Liver (tissue), 9 donors: ENCODE results near the gene ARHGEF4. TPM values are rescaled to one million over a fixed set of nuclear protein-coding genes. Genes with fewer than 3 reads are reported as not detected.

ENCODE experiments used
- DNase-seq: peaks from one replicate; pipeline ENCODE4 v3.0.0-alpha.2; 2017; ENCODE audit warnings: low spot score
- H3K27ac ChIP-seq, 2 donors: one replicate each; pipeline ENCODE4 v1.7.0; 2013; ENCODE audit warnings: inconsistent platforms in 2 of 2, low read length in 2 of 2, control low read depth in 1 of 2, low read depth in 1 of 2, mild to moderate bottlenecking in 1 of 2
- H3K27me3 ChIP-seq, 4 donors: one replicate each; pipeline versions ENCODE4 v1.6.1 to v1.7.0; 2013; ENCODE audit warnings: low read length in 3 of 4, inconsistent platforms in 1 of 4, mild to moderate bottlenecking in 1 of 4, moderate library complexity in 1 of 4; ENCODE audit not compliant: control insufficient read depth in 4 of 4, insufficient read depth in 4 of 4
- H3K36me3 ChIP-seq, 4 donors: one replicate each; pipeline versions ENCODE4 v1.6.1 to v1.7.0; 2013; ENCODE audit warnings: low read length in 3 of 4, mild to moderate bottlenecking in 3 of 4, low read depth in 1 of 4, moderate library complexity in 1 of 4; ENCODE audit not compliant: control insufficient read depth in 4 of 4, insufficient read depth in 3 of 4
- H3K4me1 ChIP-seq, 4 donors: one replicate each; pipeline versions ENCODE4 v1.6.1 to v1.7.0; 2013; ENCODE audit warnings: low read length in 3 of 4, mild to moderate bottlenecking in 3 of 4, moderate library complexity in 1 of 4; ENCODE audit not compliant: control insufficient read depth in 4 of 4, insufficient read depth in 4 of 4
- H3K4me3 ChIP-seq, 3 donors: one replicate each; pipeline versions ENCODE4 v1.6.1 to v1.7.0; 2013; ENCODE audit warnings: low read length in 3 of 3, control low read depth in 1 of 3, low read depth in 1 of 3, mild to moderate bottlenecking in 1 of 3
- H3K9ac ChIP-seq, 2 donors: one replicate each; pipeline ENCODE4 v1.7.0; 2013; ENCODE audit warnings: low read length in 2 of 2, mild to moderate bottlenecking in 2 of 2, moderate library complexity in 2 of 2, control low read depth in 1 of 2, low read depth in 1 of 2
- H3K9me3 ChIP-seq, 4 donors: one replicate each; pipeline versions ENCODE4 v1.6.1 to v1.7.0; 2013; ENCODE audit warnings: low read length in 3 of 4; ENCODE audit not compliant: control insufficient read depth in 4 of 4
- CTCF ChIP-seq: fragments of 150-350 bp; IDR thresholded peaks from 2 replicates; pipeline ENCODE4 v1.5.1; 2017; ENCODE audit warnings: improper control_type of control experiment, low read depth, low read length; ENCODE audit not compliant: missing input control
- EGR1 ChIP-seq, 2 donors: IDR thresholded peaks; 2 replicates each; pipeline ENCODE4 v1.6.1; 2016 to 2018; ENCODE audit warnings: antibody characterized with exemption in 2 of 2, low read depth in 2 of 2
- FOXA1 ChIP-seq: IDR thresholded peaks from 2 replicates; pipeline ENCODE4 v1.6.1; 2016; ENCODE audit warnings: antibody characterized with exemption
- FOXA2 ChIP-seq: IDR thresholded peaks from 2 replicates; pipeline ENCODE4 v1.6.1; 2016; ENCODE audit warnings: antibody characterized with exemption
- GABPA ChIP-seq, 2 donors: IDR thresholded peaks in 1 of 2; conservative IDR thresholded peaks in 1 of 2; 2 replicates each; pipeline ENCODE4 v1.6.1; 2016; ENCODE audit warnings: antibody characterized with exemption in 2 of 2, mild to moderate bottlenecking in 1 of 2, moderate library complexity in 1 of 2
- HNF4A ChIP-seq, 2 donors: conservative IDR thresholded peaks; 2 replicates each; pipeline ENCODE4 v1.6.1; 2016; ENCODE audit warnings: antibody characterized with exemption in 2 of 2, mild to moderate bottlenecking in 2 of 2
- JUND ChIP-seq, 2 donors: IDR thresholded peaks; 2 replicates each; pipeline ENCODE4 v1.6.1; 2016; ENCODE audit warnings: antibody characterized with exemption in 2 of 2
- NR2F2 ChIP-seq: IDR thresholded peaks from 2 replicates; pipeline ENCODE4 v1.6.1; 2016; ENCODE audit warnings: antibody characterized with exemption
- RAD21 ChIP-seq, 2 donors: IDR thresholded peaks; 2 replicates each; pipeline ENCODE4 v1.6.1; 2016; ENCODE audit warnings: antibody characterized with exemption in 2 of 2, mild to moderate bottlenecking in 2 of 2
- RXRA ChIP-seq, 2 donors: IDR thresholded peaks; 2 replicates each; pipeline ENCODE4 v1.6.1; 2017 to 2018; ENCODE audit warnings: antibody characterized with exemption in 2 of 2, mild to moderate bottlenecking in 1 of 2
- SP1 ChIP-seq: IDR thresholded peaks from 2 replicates; pipeline ENCODE4 v1.6.1; 2018; ENCODE audit warnings: antibody characterized with exemption, mild to moderate bottlenecking
- TAF1 ChIP-seq: conservative IDR thresholded peaks from 2 replicates; pipeline ENCODE4 v1.6.1; 2016; ENCODE audit warnings: antibody characterized with exemption, mild to moderate bottlenecking
- YY1 ChIP-seq: IDR thresholded peaks from 2 replicates; pipeline ENCODE4 v1.6.1; 2016; ENCODE audit warnings: antibody characterized with exemption, mild to moderate bottlenecking
- ZBTB33 ChIP-seq: IDR thresholded peaks from 2 replicates; pipeline ENCODE4 v1.6.1; 2016; ENCODE audit warnings: antibody characterized with exemption
- WGBS: extraction: QIAGEN DNeasy Blood & Tissue Kit; methylation state at CpG from one replicate; pipeline ENCODE4 v1.1.7; 2013; 5-methylcytosine and 5-hydroxymethylcytosine counted together
- polyA plus RNA-seq, 2 donors: library from polyadenylated mRNA; stranded (reverse) in 1 of 2; unstranded in 1 of 2; fragments of 200-250 nt in 1 of 2; fragments of >200 nt in 1 of 2; fragmentation: Nextera tagmentation in 1 of 2; extraction: Ambion mirVana in 1 of 2; gene quantifications; one replicate each; pipeline versions ENCODE4 v1.2.1 to v1.2.3, GENCODE V29; 2013 to 2015
- total RNA-seq, 2 donors: library from RNA; depleted of rRNA; stranded (reverse); fragments of >200 nt; gene quantifications; one replicate each; pipeline ENCODE4 v1.2.3, GENCODE V29; 2014
- TF ChIP-seq, protein P1 (sequence below): IDR thresholded peaks from 2 replicates; pipeline ENCODE4 v1.6.1; 2016; ENCODE audit warnings: antibody characterized with exemption
- TF ChIP-seq, protein P2 (sequence below): IDR thresholded peaks from 2 replicates; pipeline ENCODE4 v1.6.1; 2016; ENCODE audit warnings: antibody characterized with exemption
- donor health status: healthy.
- donor health status: healthy.
- donor health status: healthy.
- donor health status: healthy.
- donor health status: healthy.

ARHGEF4 gene
- total and polyA plus RNA-seq, 4 donors = 0.08 TPM; not detected in 2

GRCh38 chr2:130846233-130846632, 9.5 kb downstream of the ARHGEF4 start:
- DNase-seq = no peak
- H3K9me3 ChIP-seq = no peaks in the 10 kb centered on the region
- no peak overlapping the region for H3K4me3 ChIP-seq
- no peak overlapping the region for H3K27ac ChIP-seq
- H3K9ac ChIP-seq = no peak overlapping the region
- no peak for TF ChIP-seq RAD21 (IDR thresholded peaks at IDR 0.05)
- no peak for TF ChIP-seq JUND (IDR thresholded peaks at IDR 0.05)
- no peak for TF ChIP-seq YY1
- TF ChIP-seq, protein P1, sequence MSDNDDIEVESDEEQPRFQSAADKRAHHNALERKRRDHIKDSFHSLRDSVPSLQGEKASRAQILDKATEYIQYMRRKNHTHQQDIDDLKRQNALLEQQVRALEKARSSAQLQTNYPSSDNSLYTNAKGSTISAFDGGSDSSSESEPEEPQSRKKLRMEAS = no peak
- TF ChIP-seq EGR1 (IDR thresholded peaks at IDR 0.05; ENCODE audit: low read depth in 2 of 2) = no peak
- no peak for TF ChIP-seq RXRA (IDR thresholded peaks at IDR 0.05)
- no peak for TF ChIP-seq NR2F2
- TF ChIP-seq, protein P2, sequence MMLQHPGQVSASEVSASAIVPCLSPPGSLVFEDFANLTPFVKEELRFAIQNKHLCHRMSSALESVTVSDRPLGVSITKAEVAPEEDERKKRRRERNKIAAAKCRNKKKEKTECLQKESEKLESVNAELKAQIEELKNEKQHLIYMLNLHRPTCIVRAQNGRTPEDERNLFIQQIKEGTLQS = no peak
- TF ChIP-seq SP1 = no peak
- TF ChIP-seq ZBTB33 = no peak
- TF ChIP-seq HNF4A (conservative IDR thresholded peaks at IDR 0.05) = no peak
- no peak for TF ChIP-seq GABPA (IDR thresholded peaks at IDR 0.05 in 1 of 2, conservative IDR thresholded peaks at IDR 0.05 in 1 of 2)
- TF ChIP-seq FOXA2 = no peak
- TF ChIP-seq CTCF = no peak
- no peak for TF ChIP-seq TAF1
- no peaks in the 10 kb centered on the region for H3K36me3 ChIP-seq
- WGBS = 92% methylated on average over 12 of the region's 12 CpGs
- H3K4me1 ChIP-seq = no peaks in the 10 kb centered on the region
- no peaks in the 10 kb centered on the region for H3K27me3 ChIP-seq

DNA sequence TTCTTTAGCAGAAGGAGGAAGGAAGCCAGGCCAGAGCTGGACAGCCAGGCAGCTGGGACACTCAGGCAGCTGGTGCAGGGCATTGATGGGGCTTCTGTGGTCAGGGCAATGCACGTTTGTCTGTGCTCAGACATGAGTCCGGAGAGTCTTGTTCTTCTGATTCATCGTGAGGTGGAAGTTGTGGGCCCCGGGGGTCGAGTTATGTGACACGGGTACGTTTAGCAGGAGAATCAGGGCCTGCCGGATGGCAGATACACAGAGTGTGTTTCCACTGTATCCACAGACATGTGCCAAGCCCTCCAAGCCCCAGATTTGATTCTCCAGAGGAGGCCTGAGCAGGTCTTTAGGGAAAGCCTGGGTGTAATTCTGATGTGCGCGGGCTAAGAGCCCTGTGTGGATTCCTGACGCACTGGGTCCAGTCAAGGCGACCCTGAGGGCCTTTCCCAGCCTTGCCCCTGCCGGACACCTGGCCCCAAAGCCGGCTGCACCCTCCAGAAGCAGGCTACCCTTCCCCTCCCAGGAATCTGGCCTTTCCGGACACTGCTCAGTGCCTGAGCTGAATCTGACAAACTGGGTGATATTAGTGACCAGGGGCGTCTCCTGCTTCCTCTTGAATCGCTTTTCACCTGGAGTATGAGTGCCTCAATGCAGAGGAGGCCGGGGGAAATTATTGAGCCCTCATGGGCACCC, 10.1 kb downstream of the ARHGEF4 start:
- Histone ChIP-seq H3K9me3 (no peaks in the 10 kb centered on the region), H3K27me3 (no peaks in the 10 kb centered on the region), H3K9ac (no peak overlapping the region), H3K36me3 (no peaks in the 10 kb centered on the region), H3K27ac (no peak overlapping the region), H3K4me3 (no peak overlapping the region), H3K4me1 (no peaks in the 10 kb centered on the region)
- DNase-seq = no peak
- 82% methylated on average over 18 of the region's 18 CpGs for WGBS
- TF ChIP-seq YY1 (no peak), FOXA1 (no peak)
